Activated gamma-delta T cell treated with Interleukin-2 at 50 U/mL for 16 hours (primary cell): Measurements from ENCODE around the gene TMOD4.

Source experiments
- DNase-seq: peaks from one replicate; pipeline ENCODE4 v3.0.0-alpha.2; 2020

TMOD4 gene

DNA sequence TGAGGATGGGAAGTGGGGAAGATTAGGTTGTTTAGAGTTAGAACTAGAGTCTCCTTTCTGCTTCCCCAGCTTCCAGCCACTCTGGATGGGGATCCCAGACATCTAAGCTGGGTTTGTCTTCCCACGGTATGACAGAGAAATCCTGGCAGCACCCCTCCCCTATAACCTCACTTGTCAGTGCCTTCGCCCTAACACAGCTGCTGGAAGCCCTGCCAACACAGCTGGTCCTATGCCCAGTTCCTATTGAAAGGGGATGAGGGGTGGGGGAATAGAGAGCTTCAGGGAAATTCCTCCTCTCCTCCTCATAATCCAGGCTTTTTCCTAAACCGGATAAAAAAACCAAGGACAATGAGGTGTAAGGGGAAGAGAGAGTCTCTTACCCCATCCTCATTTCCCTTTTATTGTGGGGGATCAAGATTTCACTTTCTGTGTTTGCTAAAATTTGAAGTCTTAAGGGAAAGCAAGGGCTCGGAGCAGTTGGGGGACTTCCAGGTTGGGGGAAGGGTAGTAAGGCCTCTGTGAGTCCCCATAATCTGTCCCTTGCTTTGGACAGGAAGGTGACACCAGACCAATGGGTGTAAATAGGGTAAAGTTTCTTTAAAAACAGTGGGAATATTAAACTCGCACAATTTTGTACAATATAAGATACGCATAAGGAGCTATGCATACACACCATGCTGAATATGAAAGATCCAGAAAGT lies 590 bp downstream of the TMOD4 start:
- DNase-seq, result no peak

DNA sequence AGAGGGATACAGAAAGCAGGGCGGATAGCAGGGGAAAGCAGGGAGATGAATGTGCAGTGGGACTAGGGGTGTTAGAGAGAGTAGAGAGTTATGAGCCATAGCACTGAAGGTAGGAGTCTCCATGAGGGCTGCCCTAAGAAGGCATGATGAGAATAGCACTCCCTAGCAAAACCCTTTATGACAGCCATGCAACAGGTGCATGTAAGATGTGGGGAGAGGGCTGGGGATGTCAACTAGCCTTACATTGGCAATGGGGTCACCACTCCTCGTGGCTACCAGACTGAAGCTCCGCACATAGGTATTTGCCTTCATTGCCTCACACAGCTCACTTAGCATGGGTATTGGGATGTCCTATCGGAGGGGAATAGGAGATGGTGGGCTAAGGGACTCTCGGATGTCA lies 4.6 kb downstream of the TMOD4 start:
- no peak for DNase-seq

DNA sequence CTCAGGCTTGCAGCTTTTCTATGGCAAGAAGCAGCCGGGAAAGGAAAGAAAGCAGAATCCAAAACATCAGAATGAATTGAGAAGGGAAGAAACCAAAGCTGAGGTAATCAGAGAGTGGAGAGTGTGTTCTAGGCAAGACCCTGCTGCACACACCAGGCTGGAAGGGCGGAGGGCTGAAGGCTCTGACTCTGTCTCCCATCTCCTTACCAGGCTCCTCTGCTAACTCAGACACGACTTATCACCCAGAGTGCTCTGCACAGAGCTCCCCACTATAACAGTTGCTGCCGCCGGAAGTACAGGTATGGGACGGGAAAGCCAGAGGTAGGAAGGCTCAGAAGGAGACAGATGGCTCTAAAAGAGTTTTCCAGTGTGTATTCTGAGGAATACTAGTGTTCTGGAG lies 8.7 kb downstream of the TMOD4 start:
- no peak for DNase-seq

DNA sequence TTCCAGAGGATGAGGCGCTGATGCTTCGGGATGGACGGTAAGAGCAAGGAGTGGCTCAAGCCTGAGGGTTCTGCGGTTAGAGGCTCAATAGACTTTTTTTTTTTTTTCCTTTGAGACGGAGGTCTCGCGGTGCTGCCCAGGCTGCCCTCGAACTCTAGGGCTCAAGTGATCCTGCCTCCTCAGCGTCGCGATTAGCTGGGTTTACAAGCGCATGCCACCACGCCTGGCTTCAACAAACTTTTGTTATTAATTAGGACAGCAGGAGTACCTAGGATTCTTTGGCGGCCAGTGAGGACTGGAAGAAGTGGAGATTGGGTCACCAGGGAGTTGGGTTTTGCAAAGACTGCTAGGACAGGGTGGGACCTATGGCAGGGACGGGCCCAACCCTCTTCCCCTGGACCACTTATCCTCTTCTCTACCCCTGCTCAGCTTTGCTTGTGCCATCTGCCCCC lies 9.2 kb downstream of the TMOD4 start:
- no peak for DNase-seq

DNA sequence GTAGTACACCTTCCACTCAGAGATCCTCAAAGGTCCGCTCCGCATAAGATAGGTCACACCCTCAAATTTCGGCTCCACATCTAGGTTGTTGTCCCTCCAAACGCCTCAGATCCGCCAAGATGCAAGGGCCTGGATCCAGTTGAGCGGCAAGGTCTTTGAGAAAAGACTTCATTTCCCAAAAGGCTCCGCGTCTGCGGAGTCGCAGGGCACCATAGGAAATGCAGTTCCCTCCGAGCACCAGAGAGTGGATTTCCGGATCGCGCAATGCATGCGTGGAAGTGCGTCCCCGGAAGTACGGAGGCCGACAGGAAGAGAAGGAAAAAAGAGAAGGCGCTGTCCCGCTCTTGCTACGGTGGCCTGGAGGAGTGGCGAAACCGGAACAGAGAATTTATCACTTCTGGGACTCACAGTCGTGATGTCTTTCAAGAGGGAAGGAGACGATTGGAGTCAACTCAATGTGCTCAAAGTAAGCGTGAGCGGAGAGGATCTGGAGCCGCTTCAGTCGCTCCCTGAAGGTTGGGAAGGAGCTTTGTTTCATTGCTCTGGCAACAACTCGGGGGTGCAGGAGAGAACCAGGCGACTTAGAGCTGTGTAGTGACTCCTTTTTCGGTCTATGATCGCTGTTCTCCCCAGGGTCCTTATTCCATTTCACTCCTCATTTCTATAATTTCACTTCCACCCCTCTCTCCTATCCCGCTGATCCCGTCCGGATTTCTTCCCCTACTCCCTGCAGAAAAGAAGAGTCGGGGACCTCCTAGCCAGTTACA lies 9.9 kb downstream of the TMOD4 start, which contains the start of the genes LYSMD1 and SCNM1:
TSS of gene LYSMD1 (minus strand) at position 165 of the 767 bp plus-strand sequence. CDS start 644 bp downstream, outside the sequence.
TSS of gene SCNM1 (plus strand) at position 407 of the 767 bp plus-strand sequence. CDS start at position 416, 9 bp downstream.
- peak; percentile 93 for DNase-seq

DNA sequence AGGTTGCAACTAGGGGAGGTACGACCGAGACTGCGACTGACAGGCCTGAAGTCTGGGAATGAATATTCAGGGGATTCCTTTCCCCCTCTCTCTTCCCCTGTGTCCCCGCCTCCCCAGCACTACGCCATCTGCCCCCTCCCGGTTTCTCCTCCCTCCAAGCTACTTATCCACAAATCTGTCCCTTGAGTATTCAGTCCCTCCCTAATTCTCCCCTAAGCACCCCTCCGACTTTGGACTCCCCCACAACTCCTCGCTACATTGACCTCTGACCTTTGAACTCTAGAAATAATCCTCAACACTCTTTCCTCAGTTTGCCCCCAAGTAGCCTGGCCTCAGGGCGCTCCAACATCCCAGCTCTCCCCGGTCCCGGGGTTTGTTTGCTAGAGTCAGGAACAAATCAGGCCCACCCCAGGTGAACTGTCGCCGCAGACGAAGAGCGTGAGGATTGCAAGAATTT lies 10.5 kb downstream of the TMOD4 start:
- DNase-seq, result no peak

DNA sequence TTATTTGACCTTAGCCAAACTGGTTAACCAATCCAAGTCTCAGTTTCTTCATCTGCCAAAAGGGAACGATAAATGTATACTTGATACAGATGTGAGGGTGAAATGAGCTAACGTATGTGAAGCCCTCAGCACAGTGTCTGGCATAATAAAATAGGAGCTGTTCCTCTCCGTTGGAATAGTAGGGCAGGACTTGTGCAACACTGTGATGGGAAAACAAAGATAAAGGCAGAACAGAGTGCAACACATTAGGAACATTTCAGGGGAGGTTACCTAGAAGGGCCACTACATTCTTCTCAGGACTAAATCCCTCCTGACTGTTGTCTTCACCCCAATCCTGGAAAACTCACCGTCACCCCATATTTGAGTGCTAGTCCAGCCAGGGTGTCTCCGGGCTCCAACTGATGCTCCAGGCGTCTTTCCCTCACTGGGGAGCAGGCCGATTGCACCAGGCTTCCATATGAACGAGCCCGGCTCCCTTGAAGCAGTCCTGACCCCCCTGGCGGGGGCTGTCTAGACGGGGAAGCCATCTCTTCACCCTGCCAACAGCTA lies 11.0 kb downstream of the TMOD4 start:
- no peak for DNase-seq

DNA sequence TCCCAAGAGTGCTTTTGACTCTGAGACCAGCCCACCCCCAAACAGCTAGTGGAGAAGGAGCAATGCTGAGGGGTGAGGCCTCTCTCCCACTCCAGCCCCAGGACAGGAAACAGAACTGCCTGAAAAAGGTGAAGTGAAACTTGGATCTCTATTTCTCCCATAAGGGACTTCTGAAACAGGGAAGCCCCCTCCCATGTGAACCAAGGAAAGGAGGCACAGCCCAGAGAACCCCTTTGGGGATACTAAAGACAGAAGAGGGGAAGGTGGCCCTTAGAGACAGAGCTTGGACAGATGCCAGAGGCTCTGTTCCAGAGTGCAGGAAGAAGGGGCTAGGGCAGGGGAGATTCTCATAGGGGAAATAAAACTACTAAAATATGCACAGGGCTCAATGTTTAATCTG lies 16.4 kb downstream of the TMOD4 start:
- no peak for DNase-seq

DNA sequence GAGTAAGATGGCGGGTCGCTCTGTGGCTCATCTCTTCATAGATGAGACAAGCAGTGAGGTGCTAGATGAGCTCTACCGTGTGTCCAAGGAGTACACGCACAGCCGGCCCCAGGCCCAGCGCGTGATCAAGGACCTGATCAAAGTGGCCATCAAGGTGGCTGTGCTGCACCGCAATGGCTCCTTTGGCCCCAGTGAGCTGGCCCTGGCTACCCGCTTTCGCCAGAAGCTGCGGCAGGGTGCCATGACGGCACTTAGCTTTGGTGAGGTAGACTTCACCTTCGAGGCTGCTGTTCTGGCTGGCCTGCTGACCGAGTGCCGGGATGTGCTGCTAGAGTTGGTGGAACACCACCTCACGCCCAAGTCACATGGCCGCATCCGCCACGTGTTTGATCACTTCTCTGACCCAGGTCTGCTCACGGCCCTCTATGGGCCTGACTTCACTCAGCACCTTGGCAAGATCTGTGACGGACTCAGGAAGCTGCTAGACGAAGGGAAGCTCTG lies 17.0 kb downstream of the TMOD4 start:
- DNase-seq, result no peak

DNA sequence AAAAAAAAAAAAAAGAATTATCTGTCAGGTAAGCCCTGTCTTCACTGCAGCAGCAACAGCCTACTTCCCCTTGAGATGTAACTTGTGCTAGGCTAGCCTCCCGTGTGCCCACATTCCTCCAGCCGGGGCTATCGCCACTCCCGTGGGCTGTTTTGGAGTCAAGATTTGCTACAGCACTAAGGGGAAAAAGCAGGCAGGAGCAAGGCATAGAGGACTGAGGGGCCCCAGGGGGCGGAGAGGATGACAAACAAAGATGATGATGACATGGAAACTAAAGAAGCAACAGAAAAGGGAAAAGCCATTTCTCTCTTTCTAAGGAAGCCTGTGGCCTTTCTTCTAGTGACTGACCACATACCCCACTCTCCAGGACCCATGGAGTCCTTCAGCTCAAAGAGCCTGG lies 17.5 kb downstream of the TMOD4 start:
- DNase-seq, result no peak

DNA sequence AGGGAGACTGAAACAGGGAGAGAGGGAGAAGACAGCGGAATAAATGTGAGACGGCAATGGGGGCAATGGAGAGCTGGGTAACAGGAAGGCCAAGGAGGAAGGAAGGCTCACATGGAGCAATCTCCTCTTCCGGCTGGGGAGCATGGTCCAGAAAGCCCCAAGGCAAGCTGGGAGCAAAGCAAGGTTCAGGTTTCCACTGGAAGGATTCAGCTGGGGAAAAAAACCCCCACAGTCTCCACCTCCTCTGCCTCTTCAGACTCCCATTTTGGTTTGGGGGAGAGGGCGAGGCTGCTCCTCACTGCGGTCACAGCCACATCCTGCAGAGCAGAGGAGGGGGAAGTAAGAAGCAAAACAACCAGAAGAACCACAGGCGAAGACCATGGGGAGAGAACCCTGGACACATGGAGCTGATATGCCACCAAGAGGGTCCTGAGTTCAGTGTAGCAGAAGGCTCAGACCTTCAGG lies 18.7 kb downstream of the TMOD4 start:
- DNase-seq, result peak; percentile 57

DNA sequence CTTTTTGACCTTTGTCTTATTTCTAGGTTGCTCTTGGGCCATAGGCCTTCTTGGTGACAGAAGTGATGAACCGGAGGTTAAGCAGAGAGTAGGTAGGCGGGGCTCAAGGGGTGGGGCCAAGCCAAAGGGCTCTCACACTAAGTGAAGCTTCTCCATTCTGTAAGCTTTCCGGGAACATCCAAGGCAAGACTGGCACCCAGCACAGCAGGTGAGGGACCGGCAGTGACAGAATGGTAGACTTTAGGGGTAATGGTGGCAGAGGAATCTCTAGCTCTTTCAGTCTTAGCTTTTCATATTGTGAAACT lies 19.3 kb downstream of the TMOD4 start, which contains the start of gene TNFAIP8L2:
TSS of gene TNFAIP8L2 (plus strand) at position 135 of the 305 bp plus-strand sequence. CDS start 2,049 bp downstream, outside the sequence.
- peak; percentile 78 for DNase-seq

DNA sequence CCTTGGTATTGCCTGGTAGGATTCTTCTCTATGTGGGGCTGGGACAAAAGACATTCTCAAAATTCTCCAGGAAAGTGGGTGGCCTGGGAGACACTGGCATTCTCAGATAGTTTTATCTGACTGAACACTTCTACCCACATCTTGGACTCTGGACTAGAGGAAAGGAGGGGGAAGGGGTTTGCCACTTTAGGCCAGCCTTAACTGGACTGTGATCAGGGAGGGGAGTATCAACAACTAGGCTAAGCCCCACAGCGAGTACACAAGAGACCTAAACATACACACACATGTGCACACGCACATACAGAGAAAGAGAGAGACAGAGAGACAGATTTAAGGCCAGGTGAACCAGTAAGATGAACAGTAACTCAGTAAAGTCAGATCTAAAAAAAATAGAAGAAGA lies 28.1 kb downstream of the TMOD4 start:
- no peak for DNase-seq

DNA sequence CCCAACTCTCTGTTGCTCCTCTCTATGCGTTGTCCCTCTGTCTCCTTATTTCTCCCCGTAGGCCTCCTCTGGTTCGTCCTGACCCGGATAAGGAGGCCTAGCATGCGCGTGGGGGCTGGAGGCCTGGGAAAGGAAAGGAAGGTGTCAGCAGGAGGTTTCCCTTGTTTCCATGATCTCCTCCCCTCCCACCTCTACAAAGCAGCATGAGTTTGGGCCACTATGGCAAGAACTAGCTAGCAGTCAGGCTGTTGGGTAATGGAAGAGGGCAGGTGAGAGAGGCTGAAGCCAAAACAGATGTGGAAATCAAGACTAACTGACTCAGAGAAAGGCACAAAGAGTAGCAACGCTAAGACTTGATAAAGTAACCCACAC lies 28.7 kb downstream of the TMOD4 start:
- DNase-seq, result no peak

DNA sequence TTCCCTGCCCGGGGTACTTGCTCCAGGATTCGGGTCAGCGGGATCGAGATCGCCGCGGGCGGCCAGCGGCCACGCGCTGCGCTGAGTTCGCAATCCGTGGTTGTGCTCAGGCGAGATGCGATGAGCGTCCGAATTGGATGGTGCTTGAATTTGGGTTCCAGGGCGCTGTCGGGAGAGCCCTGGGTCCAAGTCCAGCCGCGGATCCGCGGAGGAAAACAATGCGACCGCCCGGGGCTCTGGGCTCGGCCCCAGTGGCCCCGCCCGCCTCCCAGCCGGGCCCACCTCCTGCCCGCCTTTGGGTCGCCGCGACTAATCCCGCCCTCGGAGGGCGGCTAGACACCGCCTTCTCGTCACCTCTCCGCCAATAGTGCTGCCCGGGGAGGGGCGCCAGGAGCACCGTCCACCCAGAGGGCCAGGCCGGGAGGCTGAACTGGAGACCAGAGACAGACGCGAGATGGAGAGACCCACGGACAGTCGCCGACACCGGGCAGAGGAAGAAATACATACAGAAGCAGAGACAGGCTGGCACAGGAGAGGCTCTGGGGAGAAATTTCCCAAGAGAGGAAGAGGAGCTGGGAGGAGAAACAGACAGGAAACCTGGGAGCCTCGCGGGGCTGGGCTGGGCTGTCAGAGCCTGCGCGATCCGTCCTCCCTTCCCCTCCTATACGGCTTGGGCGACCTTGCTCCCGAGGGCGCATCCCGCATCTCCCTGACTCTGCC lies 29.2 kb downstream of the TMOD4 start, which contains the start of gene SEMA6C:
TSS of gene SEMA6C (minus strand) at position 220 of the 720 bp plus-strand sequence. CDS start 4,010 bp downstream, outside the sequence.
- peak; percentile 85 for DNase-seq

DNA sequence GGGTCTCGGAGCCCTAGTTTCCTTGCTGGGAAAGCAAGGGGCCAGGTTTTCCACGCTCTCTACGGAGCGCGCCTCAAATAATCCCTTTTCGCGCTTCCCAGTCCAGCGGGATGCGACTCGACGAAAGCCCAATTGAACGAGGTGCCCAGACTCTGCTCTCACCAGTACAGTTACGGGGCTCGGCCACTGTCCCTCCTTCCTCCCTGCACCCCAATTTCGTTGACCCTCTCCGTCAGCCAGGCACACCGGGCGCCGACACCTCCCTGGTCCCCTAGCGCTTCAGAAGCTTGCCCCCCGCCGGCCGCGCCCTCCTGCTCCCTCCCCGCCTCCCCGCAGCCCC lies 29.7 kb downstream of the TMOD4 start:
- no peak for DNase-seq

DNA sequence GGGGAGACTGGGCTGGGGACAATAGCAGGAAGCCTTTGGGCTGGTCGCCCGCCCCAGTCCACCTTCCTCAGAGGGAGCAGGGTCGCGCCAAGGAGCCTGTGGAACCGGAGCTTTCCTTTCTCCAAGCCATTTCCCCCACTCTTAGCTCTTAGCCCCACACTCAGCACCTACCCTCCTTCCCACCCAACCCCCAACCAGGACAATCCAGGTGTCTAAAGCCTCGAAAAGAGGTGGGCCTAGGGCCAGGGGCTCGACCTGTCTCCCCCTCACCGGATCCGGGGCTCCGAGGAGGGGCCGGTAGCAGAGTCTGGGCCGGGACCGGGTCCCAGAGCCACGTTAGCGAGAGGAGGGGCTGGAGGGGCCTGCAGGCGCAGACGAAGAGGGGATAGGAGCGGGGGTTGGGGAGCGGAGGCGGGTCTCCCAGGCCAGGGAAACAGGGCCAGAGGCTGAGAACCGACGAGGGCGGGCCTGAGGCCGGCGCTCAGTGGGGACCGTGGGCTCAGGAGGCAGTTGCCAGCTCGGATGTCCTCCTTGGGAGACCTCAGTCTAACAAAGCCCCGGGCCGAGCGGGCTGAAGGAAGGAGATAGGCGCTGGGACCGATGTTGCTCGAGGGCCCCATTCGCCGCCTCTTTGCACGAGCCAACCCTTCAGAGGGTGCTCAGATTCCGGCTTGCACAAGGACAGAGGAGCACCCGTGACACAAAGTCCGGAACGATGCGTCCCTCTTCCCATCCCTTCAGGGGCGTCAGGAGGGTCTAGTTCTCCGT lies 30.3 kb downstream of the TMOD4 start:
- peak; percentile 29 for DNase-seq

DNA sequence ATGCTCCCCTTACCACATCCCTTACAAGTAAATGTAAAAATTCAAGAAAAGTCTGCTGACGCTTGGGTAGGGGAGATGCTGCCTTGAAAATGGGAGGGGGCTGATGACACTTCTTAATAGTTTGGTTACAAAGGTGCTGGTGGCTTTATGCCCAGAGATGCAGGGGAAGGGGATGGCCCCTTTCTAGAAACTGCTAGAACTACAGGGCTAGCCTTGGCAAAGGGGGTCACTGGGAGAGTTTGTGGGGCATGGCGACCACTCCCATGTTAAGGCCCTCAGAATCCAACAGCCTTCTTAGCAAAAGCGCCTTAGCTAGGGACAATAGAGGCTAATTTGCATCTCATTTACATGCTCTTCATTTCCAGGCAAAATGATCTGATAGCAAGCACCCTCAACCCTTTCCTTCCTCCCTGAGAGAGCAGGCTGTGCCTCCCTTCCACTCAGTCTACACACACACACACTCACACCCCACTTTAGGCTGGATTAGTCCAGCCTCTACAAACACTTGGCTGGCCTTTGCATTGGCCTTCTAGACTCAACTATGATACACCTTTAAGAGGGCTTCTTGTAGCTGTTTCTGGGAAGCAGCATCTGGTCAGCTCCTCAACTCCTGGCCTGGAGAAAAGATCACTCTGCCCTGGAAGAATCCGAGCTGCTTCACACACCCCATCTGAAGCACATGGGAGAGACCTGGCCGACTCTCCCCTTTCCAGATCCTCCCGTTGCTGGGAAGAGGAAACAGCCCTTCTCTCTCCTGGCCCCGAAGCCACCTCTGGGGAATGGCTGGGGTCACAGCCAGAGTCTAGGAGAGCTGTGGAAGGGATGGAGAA lies 31.1 kb downstream of the TMOD4 start:
- no peak for DNase-seq

DNA sequence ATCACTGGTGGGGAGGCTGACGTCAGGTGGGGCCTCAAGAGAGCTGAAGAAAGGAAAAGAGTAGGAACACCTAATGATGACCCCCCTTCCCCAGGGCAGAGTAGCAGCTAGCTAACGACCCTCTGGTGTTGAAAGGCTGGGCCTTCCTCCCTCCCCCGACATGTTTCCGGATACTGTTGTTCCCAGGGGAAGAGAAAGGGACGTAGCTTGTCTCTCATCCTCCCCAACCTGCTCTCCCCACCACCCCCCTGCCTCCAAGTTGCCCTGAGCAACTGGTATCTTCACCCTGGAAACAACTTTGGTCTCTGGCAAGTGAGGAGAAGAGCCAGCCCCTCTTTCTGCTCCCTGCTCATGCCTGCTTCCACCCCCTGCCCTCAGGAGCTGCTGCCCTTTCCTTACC lies 31.8 kb downstream of the TMOD4 start:
- DNase-seq, result no peak

DNA sequence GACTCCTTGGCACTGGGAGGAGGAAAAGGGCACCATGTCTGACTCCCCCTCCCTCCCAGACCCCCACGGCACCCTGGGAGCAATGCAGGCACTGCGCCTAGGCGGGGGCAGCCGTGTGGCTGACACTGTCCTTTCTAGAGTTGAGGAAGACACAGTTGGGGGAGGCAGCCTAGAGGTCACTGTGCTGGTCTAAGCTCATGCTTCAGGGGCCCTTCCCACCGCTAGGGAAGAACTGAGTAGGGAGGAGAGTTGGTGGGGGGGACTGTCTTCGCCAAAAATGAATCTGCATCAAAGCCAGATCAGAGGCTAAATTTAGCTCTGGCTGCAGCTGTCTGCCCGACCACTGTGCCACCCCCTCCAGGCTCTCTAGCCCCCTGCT lies 32.7 kb downstream of the TMOD4 start:
- DNase-seq, result no peak

DNA sequence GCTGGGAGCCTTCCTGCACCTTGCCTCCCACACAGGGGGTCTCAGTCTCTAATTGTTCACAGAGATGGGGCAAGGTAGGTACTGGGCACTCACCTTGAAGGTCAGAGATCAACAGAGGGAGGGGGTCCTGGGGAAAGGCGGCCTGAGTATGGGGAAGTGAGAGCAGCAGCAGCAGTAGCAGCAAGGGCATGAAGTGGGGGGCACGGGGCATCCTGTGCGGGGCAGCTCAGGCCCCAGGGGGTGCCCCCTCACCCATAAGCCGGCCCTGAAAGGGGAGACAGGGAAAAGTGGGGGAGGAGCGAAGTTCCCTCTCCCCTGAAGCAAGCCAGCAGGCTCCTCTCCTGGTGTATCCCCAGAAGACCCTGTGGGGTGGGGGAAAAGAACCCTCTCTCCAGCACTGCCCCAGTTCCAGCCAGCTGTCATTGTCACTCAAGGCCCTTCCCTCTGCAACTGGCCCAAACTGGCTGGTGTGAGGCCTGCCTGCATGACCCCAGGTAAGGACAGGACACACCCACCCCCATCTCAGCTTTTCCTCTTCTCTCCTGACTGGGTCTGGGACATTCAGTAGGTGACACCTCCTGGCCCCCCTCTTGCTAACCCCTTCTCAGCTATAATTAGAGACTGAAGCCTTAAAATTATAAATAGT lies 33.2 kb downstream of the TMOD4 start:
- DNase-seq, result no peak
